HepG2 (cell line): ENCODE data around the gene RNASE4. TPM values are rescaled to one million over a fixed set of nuclear protein-coding genes. Genes with fewer than 3 reads are reported as not detected.
A peak's percentile ranks its signal among the peaks of the same experiment; 100 is the strongest.

ENCODE experiments used
- ATAC-seq: fragments of 200-7000 bp; cut with Tn5 transposase; 3 replicates; pipeline ENCODE4 v1.9.1; 2020; ENCODE audit warnings: mild to moderate bottlenecking, moderate library complexity
- BruUV-seq: library from RNA; stranded (reverse); fragments of 400-500 nt; replicated peaks from 2 replicates; lab custom pipeline; 2021; lab: Mats Ljungman, UMichigan
- CTCF ChIA-PET: fragments of 300-600 bp; formaldehyde crosslinking; extraction: SDS; loops from one replicate; lab custom pipeline; 2021; ENCODE audit warnings: low total read pairs, inconsistent platforms, low intra/inter-chr PET ratio; lab: Yijun Ruan, JAX
- POLR2A ChIA-PET: fragments of 350-600 bp; sonication (Branson Sonifier 250); formaldehyde crosslinking; loops from one replicate; lab custom pipeline; 2020; ENCODE audit warnings: antibody characterized with exemption, inconsistent platforms; lab: Yijun Ruan, JAX
- DNase-seq: peaks from one replicate; pipeline ENCODE4 v3.0.0-alpha.2; 2015; ENCODE audit warnings: low spot score
- FAIRE-seq: peaks from 3 replicates; lab custom pipeline; 2011; peaks lifted over from hg19 to GRCh38; lab: Jason Lieb, UNC
- H2AFZ ChIP-seq: one replicate; pipeline ENCODE4 v1.6.1; 2011; ENCODE audit warnings: low read length, inconsistent platforms
- H3K27ac ChIP-seq: fragments of 300-600 bp; 3 replicates; pipeline ENCODE4 v1.8.0; 2011; ENCODE audit warnings: mixed run types, mild to moderate bottlenecking, mixed read lengths, low read length, inconsistent platforms; ENCODE audit not compliant: insufficient read depth; ENCODE audit errors: extremely low read length
- H3K27me3 ChIP-seq, 2 experiments: fragments of 200-600 bp in 1 of 2; 2 replicates in 1 of 2; 3 replicates in 1 of 2; pipeline versions ENCODE4 v1.6.0 to v1.8.0; 2011; ENCODE audit warnings: low read length in 2 of 2, mild to moderate bottlenecking in 2 of 2, moderate library complexity in 2 of 2, inconsistent platforms in 1 of 2; ENCODE audit not compliant: insufficient read depth in 2 of 2, control insufficient read depth in 1 of 2
- H3K36me3 ChIP-seq, 2 experiments: fragments of 200-600 bp in 1 of 2; replicated peaks in 1 of 2; 2 replicates in 1 of 2; 3 replicates in 1 of 2; pipeline versions ENCODE4 v1.5.1 to v1.8.0; 2011; ENCODE audit warnings: low read length in 2 of 2, inconsistent platforms in 1 of 2; ENCODE audit not compliant: insufficient read depth in 2 of 2, control insufficient read depth in 1 of 2
- H3K4me1 ChIP-seq: 2 replicates; pipeline ENCODE4 v1.5.1; 2012; ENCODE audit warnings: low read length, inconsistent platforms; ENCODE audit not compliant: insufficient read depth
- H3K4me2 ChIP-seq: 2 replicates; pipeline ENCODE4 v1.6.0; 2011; ENCODE audit warnings: low read depth, low read length, inconsistent platforms
- H3K4me3 ChIP-seq, 3 experiments: fragments of 200-600 bp in 1 of 3; sonication (generic), shearing (Covaris generic) in 1 of 3; replicated peaks in 1 of 3; 2 replicates each; pipeline ENCODE4 v1.5.1; 2011 to 2016; ENCODE audit warnings: low read length in 3 of 3, inconsistent platforms in 2 of 3, low read depth in 2 of 3, mild to moderate bottlenecking in 2 of 3, control low read depth in 1 of 3, mixed read lengths in 1 of 3; ENCODE audit not compliant: insufficient read depth in 1 of 3
- H3K79me2 ChIP-seq: one replicate; pipeline ENCODE4 v1.6.1; 2011; ENCODE audit warnings: low read length, inconsistent platforms; ENCODE audit not compliant: insufficient read depth
- H3K9ac ChIP-seq: 2 replicates; pipeline ENCODE4 v1.6.0; 2011; ENCODE audit warnings: mild to moderate bottlenecking, low read depth, low read length, inconsistent platforms; ENCODE audit not compliant: insufficient read depth
- H3K9me3 ChIP-seq: 2 replicates; pipeline ENCODE4 v1.5.1; 2012; ENCODE audit warnings: mild to moderate bottlenecking, low read length
- H4K20me1 ChIP-seq: 2 replicates; pipeline ENCODE4 v1.6.0; 2011; ENCODE audit warnings: inconsistent platforms, mild to moderate bottlenecking, low read length, moderate library complexity; ENCODE audit not compliant: insufficient read depth
- CHD2 ChIP-seq: IDR thresholded peaks from 2 replicates; pipeline ENCODE4 v1.6.1; 2011; ENCODE audit warnings: low read depth, low read length, improper control_type of control experiment
- HNF4A ChIP-seq: sonication (generic); formaldehyde crosslinking; IDR thresholded peaks from 2 replicates; pipeline ENCODE4 v1.4.0; 2020; ENCODE audit warnings: missing genetic modification reagents
- MED8 ChIP-seq: sonication (generic); formaldehyde crosslinking; IDR thresholded peaks from 2 replicates; pipeline ENCODE4 v1.8.1; 2023; ENCODE audit warnings: mild to moderate bottlenecking, missing genetic modification reagents; ENCODE audit not compliant: insufficient replicate concordance
- NFKB2 ChIP-seq: sonication (generic); formaldehyde crosslinking; IDR thresholded peaks from 2 replicates; pipeline ENCODE4 v1.4.0; 2020; ENCODE audit warnings: missing genetic modification reagents, borderline replicate concordance
- ZNF44 ChIP-seq: sonication (generic); formaldehyde crosslinking; IDR thresholded peaks from 2 replicates; pipeline ENCODE4 v1.5.1; 2020; ENCODE audit warnings: mild to moderate bottlenecking, missing genetic modification reagents
- WGBS: methylation state at CpG from one replicate; pipeline ENCODE4 v1.1.6; 2017; ENCODE audit warnings: low lambda C conversion rate; 5-methylcytosine and 5-hydroxymethylcytosine counted together
- in situ Hi-C: cut with HindIII; loops from 2 replicates; pipeline ENCODE4 v1.10.0; 2017; ENCODE audit warnings: low pct_unique_long_range_greater_than_20kb; ENCODE audit not compliant: extremely low pct_ligation_motif_present
- intact Hi-C: fragments of 100-400 bp; cut with micrococcal nuclease; formaldehyde crosslinking; loops from one replicate; pipeline ENCODE4 v1.10.0; 2022; ENCODE audit not compliant: unreplicated experiment
- polyA plus RNA-seq, 8 experiments: library from polyadenylated mRNA; depleted of rRNA in 3 of 8; stranded (reverse) in 7 of 8; unstranded in 1 of 8; fragments of >200 nt; fragmentation: Illumina TruSeq in 4 of 8; extraction: Trizol in 4 of 8; gene quantifications; 2 replicates each; pipeline versions ENCODE4 v1.2.1 to v1.2.3, GENCODE V29; 2011 to 2016; ENCODE audit warnings: low read depth in 4 of 8, missing spikeins in 1 of 8, mixed read lengths in 1 of 8; ENCODE audit not compliant: insufficient read depth in 1 of 8
- total RNA-seq, 5 experiments: library from RNA; depleted of rRNA; stranded (reverse); fragments of >200 nt; fragmentation: Illumina TruSeq; extraction: Trizol; gene quantifications; 2 replicates each; pipeline ENCODE4 v1.2.3, GENCODE V29; 2016; ENCODE audit warnings: low read depth in 1 of 5
- TF ChIP-seq, protein P1 (sequence below): sonication (generic); formaldehyde crosslinking; IDR thresholded peaks from 2 replicates; pipeline ENCODE4 v1.5.1; 2020; ENCODE audit warnings: mild to moderate bottlenecking, missing genetic modification reagents, moderate library complexity

Gene RNASE4
- total and polyA plus RNA-seq, 2 of the 13 experiments (the other 11 are each of a cell fraction or from before 2014, with no cell fraction given): 109 to 983 TPM

GRCh38 chr14:20661197-20661596 lies 23.2 kb upstream of the RNASE4 start:
- no peak overlapping the region for H3K9ac ChIP-seq
- no peak overlapping the region for H2AFZ ChIP-seq
- H4K20me1 ChIP-seq: no peaks in the 10 kb centered on the region
- no TSS peak for BruUV-seq
- H3K27ac ChIP-seq: no peak overlapping the region
- H3K4me1 ChIP-seq: peaks cover 80% of the 10 kb centered on the region
- ChIA-PET CTCF (interaction anchor here (8.0 kb wide), 1 partner anchor 30 kb away, joined by 70 read pairs; no protein-coding TSS in a partner anchor), POLR2A (interaction anchor here (5.6 kb wide), 1 partner anchor 22 kb away, joined by 63 read pairs; the partner anchor contains the start of gene RNASE4)
- ATAC-seq (peak; percentile 39), FAIRE-seq (no peak), DNase-seq (no peak)
- peak overlapping the region; percentile 26 for H3K4me2 ChIP-seq
- in situ Hi-C loops (no loop called here), intact Hi-C loops (no loop called here)
- H3K4me3 ChIP-seq: no peak overlapping the region
- TF ChIP-seq ZNF44: peak; percentile 93
- no peak for TF ChIP-seq CHD2
- TF ChIP-seq, protein P1, sequence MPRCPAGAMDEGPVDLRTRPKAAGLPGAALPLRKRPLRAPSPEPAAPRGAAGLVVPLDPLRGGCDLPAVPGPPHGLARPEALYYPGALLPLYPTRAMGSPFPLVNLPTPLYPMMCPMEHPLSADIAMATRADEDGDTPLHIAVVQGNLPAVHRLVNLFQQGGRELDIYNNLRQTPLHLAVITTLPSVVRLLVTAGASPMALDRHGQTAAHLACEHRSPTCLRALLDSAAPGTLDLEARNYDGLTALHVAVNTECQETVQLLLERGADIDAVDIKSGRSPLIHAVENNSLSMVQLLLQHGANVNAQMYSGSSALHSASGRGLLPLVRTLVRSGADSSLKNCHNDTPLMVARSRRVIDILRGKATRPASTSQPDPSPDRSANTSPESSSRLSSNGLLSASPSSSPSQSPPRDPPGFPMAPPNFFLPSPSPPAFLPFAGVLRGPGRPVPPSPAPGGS (CRISPR knock-in tag): no peak
- TF ChIP-seq NFKB2 (CRISPR knock-in tag): no peak
- no peak for TF ChIP-seq MED8 (CRISPR knock-in tag)
- TF ChIP-seq HNF4A (CRISPR knock-in tag): no peak; the same call in 1 of the 2 replicates
- no peaks in the 10 kb centered on the region for H3K36me3 ChIP-seq
- H3K79me2 ChIP-seq: no peaks in the 10 kb centered on the region
- 8% methylated on average over 2 of the region's 2 CpGs for WGBS
- peaks cover 0 to 10% of the 10 kb centered on the region in 2 experiments; a peak in 3 of 5 replicates for H3K27me3 ChIP-seq
- H3K9me3 ChIP-seq: no peaks in the 10 kb centered on the region
